GM12872 (cell line): Measurements from ENCODE around the gene FAM20B.

Source experiments
- TF ChIP-seq, protein P1 (sequence below): IDR thresholded peaks from 3 replicates; pipeline ENCODE4 v1.5.1; 2011; ENCODE audit warnings: low read depth, mild to moderate bottlenecking, low read length, moderate library complexity; ENCODE audit not compliant: insufficient read depth

The FAM20B gene

DNA sequence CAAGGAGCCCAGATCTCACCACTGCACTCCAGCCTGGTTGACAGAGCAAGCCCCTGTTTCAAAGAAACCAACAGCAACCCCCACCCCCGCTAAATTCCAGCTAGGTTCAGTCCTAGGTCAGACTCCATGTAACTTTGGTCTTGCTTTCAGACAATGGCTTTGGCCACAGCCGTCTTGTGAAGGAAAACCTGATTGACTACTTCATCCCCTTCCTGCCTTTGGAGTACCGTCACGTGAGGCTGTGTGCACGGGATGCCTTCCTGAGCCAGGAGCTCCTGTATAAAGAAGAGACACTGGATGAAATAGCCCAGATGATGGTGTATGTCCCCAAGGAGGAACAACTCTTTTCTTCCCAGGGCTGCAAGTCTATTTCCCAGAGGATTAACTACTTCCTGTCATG lies 69.1 kb downstream of the FAM20B start:
- TF ChIP-seq, protein P1, sequence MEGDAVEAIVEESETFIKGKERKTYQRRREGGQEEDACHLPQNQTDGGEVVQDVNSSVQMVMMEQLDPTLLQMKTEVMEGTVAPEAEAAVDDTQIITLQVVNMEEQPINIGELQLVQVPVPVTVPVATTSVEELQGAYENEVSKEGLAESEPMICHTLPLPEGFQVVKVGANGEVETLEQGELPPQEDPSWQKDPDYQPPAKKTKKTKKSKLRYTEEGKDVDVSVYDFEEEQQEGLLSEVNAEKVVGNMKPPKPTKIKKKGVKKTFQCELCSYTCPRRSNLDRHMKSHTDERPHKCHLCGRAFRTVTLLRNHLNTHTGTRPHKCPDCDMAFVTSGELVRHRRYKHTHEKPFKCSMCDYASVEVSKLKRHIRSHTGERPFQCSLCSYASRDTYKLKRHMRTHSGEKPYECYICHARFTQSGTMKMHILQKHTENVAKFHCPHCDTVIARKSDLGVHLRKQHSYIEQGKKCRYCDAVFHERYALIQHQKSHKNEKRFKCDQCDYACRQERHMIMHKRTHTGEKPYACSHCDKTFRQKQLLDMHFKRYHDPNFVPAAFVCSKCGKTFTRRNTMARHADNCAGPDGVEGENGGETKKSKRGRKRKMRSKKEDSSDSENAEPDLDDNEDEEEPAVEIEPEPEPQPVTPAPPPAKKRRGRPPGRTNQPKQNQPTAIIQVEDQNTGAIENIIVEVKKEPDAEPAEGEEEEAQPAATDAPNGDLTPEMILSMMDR: no peak

DNA sequence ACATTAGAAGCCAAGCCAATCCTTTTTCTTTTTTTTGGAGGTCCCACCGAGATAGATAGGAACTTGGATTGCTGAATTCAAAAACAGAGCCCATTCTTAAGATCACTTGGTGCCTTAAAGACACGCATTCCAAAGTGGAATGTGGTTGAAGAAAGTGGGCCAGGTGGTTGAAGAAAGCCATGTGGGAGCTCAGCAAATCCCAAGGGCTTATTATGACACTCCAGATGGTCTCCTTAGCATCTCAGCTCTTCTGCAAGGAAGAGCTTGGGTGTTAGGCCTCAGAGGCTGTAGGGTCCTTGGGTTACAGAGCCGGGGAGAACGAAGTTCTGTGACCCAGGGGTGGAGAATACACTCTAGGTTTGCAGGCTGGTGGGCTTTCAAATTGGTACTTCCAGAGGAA lies 69.7 kb downstream of the FAM20B start:
- TF ChIP-seq, protein P1: no peak

- TF ChIP-seq, protein P1: no peak
These were observed 70.2 kb downstream of the FAM20B start for GRCh38 chr1:179095924-179096323.

DNA sequence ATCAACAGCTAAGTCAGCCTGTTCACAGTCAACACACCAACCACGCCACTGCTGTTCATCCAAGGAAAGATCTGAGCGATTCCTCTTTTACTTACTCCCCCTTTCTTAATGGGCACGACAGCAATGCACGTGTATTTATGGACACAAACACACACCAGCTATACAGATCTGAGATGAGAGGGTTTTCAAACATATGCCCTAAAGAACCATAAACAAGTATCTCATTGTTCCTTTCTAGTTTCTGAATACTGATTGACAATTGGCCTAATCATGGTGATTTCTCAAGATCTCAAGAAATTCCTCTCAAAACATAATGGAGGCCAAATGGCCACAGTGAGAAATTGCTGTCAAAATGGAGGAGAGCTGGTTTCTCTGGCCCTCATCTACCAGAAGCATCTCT lies 74.2 kb downstream of the FAM20B start:
- TF ChIP-seq, protein P1: no peak

- TF ChIP-seq, protein P1: no peak
These were observed 75.9 kb downstream of the FAM20B start for GRCh38 chr1:179101566-179101965.

DNA sequence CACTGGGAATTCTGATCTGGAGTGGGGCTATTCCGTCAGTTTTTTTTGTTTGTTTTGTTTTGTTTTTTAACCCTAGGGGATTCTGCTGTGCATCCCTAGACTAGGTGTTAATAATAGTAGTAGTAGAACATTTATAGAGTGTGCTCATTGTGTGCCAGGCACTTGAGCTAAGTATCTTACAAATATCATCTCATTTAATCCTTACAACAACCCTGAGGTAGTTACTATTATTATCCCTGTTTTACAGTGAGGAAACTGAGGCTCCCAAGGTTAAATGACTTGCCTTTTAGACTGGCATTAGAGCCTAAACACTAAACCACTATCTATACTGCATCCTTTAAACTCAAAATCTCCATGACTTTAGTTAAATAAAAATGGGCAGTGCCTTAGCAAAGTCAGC lies 78.3 kb downstream of the FAM20B start:
- TF ChIP-seq, protein P1: no peak

DNA sequence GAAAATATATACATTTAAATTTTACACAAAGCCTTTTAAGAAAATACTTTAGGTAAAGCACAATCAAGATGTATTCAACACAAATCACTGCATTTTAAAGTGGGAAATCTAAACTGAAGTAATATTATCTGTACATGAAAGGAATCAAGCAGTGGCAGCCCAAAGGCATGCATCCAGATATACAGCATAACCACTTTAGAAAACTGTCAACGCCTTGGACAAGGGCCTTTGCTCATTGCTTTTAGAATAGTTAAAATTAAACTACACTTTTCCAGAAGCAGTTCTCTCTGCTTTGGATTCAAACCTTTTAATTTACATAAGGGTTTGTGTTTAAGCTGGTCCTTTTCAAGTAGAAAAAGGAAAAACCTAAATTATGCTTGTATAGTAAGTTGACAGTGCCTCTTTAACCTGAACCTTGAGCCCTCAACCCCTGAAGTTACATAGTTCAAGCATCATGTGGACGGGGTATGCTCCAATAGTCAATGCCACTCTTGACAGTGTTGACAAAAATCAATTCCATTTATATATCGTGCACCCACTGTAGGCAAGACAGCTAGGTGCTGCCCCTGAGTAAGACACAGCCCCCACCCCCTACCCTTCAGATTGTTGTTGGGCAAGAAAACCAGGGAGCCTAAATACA lies 79.0 kb downstream of the FAM20B start:
- TF ChIP-seq, protein P1: no peak
